NCI-H524 treated with DMSO at 0.1 percent for 48 hours (cell line): ENCODE results near the gene ZNF263.

Experiments
- DNase-seq: peaks from one replicate; lab custom pipeline; 2025; lab: John Stamatoyannopoulos, UW

Gene ZNF263

GRCh38 chr16:3282730-3283542 lies at the start of gene ZNF263:
Gene ZNF263, plus strand, starts transcription at chr16:3283491. Its CDS starts 328 bp downstream, at chr16:3283819.
- peak; percentile 95 for DNase-seq

GRCh38 chr16:3234543-3234856 lies 48.8 kb upstream of the ZNF263 start:
- no peak for DNase-seq

DNA sequence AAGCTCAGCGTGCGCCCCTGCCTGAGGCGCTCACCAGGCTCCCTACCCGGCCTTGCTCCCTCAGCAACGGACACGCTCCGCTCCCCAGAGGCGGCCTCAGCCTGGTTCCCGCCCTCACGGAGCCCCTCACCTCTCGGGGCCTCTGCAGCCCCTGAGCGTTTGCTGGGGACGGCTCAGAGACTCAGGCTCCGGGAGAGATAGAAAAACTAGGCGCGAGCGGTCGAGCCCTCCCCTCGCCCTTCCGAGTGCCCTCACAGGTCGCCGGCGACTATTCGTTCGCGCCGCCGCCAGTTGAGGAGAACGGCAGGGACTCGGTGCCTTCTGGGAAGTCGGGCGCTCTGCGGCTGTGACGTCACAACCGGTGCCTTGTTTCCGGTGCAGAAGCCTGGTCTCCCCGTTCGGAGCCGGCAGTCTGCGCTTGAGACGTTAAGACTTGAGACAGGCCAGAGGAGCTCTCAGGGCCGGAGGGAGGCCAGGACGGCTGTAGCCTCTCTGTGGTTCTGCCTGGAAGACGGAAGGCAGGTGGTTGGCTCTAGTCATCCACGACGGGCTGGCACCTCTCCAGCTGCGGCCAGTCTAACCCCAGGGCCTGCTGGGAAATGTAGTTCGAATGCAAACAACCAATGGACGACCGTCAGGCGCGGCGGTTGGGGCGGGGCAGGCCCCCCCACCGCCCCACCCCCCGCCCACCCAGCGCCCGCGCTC lies 48.3 kb upstream of the ZNF263 start, which contains the start of gene ZNF200:
Gene ZNF200, minus strand, starts transcription at position 302 of the 705 bp plus-strand sequence. CDS start 1,403 bp downstream, outside the sequence.
- DNase-seq, result peak; percentile 74

GRCh38 chr16:3235856-3236669 lies 47.2 kb upstream of the ZNF263 start:
- DNase-seq, result no peak

- DNase-seq, result no peak
These were observed 41.5 kb upstream of the ZNF263 start for GRCh38 chr16:3241761-3242160.

GRCh38 chr16:3242709-3243108 lies 40.6 kb upstream of the ZNF263 start:
- no peak for DNase-seq

GRCh38 chr16:3243882-3244281 lies 39.4 kb upstream of the ZNF263 start:
- no peak for DNase-seq

GRCh38 chr16:3246002-3246401 lies 37.3 kb upstream of the ZNF263 start:
- DNase-seq, result no peak

DNA sequence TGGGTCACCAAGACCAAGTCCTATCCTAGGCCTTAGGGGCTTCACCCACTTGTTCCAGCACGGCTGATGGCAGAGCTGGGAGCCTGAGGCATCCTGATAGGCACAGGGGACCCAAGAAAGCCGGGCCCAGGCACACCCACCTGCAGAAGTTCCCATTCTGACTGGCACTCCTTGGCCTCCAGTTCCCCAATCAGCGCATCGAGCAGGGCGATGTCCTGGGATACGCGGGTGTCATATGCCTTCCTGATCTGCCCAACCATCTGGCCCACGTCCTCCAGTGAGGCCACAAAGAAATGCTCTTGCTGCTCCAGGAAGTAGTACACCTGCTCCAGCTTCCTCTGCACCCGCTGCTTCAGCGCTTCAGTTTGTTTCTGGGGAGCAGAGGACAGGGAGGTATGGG lies 36.4 kb upstream of the ZNF263 start:
- no peak for DNase-seq

- no peak for DNase-seq
These were observed 34.7 kb upstream of the ZNF263 start for GRCh38 chr16:3248596-3248995.

GRCh38 chr16:3249020-3249419 lies 34.3 kb upstream of the ZNF263 start:
- DNase-seq, result no peak

DNA sequence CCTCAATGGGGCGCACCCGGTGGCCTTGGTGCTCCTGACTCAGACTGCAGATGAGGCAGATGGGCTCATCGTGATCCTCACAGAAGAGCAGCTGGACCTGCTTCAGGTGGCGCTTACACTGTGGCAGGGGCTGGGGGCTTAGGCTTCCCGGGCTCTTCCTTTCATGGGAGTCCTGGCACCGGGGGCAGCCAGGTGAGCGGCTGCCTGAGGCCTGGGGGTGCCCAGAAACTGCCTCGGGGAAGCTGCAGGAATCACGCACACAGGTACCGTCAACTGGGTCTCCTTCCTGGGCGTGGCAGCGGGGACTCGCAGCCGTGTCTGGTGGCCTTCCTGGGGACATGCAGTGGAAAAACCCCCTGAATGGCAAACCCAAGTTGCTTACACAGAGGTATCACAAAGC lies 33.8 kb upstream of the ZNF263 start:
- no peak for DNase-seq

- no peak for DNase-seq
These were observed 30.3 kb upstream of the ZNF263 start for GRCh38 chr16:3252967-3253366.

GRCh38 chr16:3254309-3254708 lies 29.0 kb upstream of the ZNF263 start:
- no peak for DNase-seq

DNA sequence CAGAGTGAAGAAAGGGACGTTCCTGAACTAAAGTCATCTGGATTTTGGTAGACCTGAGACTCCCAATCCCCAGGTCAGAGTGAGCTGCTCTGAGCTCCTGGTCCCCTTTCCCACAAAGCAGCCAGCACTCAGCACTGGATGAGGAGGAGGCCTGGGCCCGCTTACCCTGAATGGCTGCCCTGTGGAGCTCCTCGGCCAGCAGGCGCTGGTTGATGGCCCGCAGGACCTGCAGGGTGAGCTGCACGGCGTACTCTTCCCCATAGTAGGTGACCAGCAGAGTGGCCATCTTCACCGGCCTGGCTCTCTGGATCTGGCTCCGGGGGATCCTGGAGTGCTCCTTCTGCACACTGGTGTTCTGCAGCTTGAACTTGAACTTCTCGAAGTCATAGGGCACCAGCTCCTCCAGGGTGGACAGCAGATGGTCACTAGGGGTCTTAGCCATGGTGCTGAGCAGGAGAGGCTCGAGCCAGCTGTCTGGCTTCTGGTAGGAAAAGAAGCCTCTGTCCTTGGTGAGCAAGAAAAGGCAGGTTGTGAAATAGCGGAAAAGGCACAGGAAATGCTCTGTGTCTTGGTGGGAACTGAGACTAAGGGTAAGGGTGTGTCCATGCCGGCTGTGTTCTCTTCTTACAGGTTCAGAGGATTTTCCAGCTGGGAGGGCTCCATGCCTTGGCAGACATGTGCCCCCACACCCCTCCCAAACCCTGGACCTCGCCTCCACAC lies 27.0 kb upstream of the ZNF263 start, which contains the start of gene MEFV:
Gene MEFV, minus strand, starts transcription at position 488 of the 720 bp plus-strand sequence. Its CDS starts 46 bp downstream, at position 442.
- no peak for DNase-seq

- no peak for DNase-seq
These were observed 26.3 kb upstream of the ZNF263 start for GRCh38 chr16:3256866-3257465.

DNA sequence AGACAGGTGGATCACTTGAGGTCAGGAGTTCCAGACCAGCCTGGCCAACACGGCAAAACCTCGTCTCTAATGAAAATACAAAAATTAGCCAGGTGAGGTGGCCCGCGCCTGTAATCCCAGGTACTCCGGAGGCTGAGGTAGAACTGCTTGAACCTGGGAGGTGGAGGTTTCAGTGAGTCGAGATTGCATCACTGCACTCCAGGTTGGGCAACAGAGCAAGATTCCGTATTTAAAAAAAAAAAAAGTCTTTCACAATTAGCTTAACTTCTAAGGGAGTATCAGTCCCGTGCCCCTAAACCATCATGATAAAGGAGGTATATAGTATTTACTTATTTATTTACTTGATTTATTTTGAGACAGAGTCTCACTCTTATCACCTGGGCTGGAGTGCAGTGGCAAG lies 23.5 kb upstream of the ZNF263 start:
- DNase-seq, result no peak

DNA sequence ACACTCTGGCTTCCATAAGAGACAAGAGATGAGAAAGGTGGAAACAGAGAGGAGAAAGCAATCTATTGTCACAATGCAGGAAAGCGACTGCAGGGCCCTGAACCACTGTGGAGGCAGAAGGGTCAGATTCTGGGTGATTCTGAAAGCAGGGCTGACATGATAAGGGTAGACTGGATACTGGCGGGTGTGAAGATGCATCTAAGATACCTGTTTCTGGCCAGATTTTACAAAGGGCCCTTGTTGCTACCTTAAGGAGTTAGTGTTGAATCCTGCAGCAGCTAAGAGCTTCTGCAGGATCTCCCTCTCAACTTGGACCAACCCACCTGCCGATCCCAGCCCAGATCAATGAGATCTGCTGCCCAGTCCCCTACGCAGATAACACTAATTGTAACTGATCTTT lies 20.8 kb upstream of the ZNF263 start:
- DNase-seq, result no peak

DNA sequence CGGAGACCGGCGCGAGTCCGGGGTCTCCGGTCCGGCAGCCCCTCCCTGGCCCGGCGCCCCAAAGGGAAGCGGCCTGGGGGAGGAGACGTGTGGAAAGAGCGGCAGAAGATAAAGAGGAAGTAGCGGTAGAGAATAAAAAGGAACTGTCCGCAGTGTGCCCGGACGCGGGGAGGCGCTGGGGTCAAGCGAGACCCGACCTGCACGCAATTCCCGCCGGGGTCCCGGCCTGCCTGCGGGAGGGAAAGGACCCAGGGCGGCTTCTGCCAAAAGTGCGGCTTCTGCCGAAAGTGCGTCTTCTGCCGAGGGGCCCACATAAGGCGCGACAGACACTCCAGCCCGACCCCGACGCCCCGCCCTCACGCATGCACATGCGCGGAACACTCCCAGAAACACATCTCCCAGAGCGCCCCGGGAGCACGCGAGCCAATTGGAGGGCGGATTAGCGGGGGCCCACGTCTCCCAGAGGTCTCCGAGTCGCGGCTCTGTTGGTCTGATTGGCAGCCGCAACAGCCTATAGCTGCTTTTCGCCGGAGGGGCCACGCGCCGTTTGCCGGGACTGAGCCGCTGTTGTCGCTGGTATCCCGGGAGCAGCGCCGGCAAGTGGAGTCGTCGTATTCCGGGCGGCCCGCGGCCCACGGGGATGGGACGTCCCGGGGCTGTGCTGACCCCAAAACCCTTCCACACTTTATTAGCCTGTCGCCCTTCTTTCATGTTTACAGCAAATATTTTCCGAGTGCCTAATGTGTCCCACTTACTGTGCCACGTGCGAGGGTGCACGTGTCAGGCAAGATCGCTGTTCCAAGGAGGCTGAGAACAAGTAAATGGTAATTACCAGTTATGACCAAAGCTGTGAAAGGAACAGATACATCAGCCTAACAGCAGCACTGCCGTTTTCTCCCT lies 18.9 kb upstream of the ZNF263 start:
- DNase-seq, result peak; percentile 95

GRCh38 chr16:3266873-3267537 lies 16.3 kb upstream of the ZNF263 start:
- DNase-seq, result no peak
